ENCODE results near the gene SIL1.

SIL1 gene

GRCh38 chr5:138951986-138952735, 246.0 kb downstream of the SIL1 start:
- Histone ChIP-seq H3K36me3 (peaks cover 4% of the 10 kb centered on the region; the same call in 1 of the 2 replicates), H3K9me3 (no peaks in the 10 kb centered on the region), H4K20me1 (no peaks in the 10 kb centered on the region), H3K27me3 (no peaks in the 10 kb centered on the region), H3K27ac (peak overlapping the region; percentile 89), H3K4me2 (peak overlapping the region; percentile 84), H3K4me3 (0 out of 2 replicates have a peak overlapping the region, but pooled peaks have one; percentile 26), H3K4me1 (peaks cover 86% of the 10 kb centered on the region), H3K9ac (peak overlapping the region; percentile 75)
- no peak for TF ChIP-seq Cebpa-rat (IDR thresholded peaks at IDR 0.05)

- H4K20me1 ChIP-seq: no peaks in the 10 kb centered on the region
- H3K27me3 ChIP-seq: no peaks in the 10 kb centered on the region
- peak overlapping the region; percentile 84 for H3K4me2 ChIP-seq
- no peak for TF ChIP-seq Cebpa-rat (IDR thresholded peaks at IDR 0.05)
- H3K9ac ChIP-seq: peak overlapping the region; percentile 75; the same call in 1 of the 2 replicates
- peaks cover 94% of the 10 kb centered on the region for H3K4me1 ChIP-seq
- H3K27ac ChIP-seq: peak overlapping the region; percentile 89
- H3K4me3 ChIP-seq: no peak overlapping the region
- H3K9me3 ChIP-seq: no peaks in the 10 kb centered on the region
- H3K36me3 ChIP-seq: peaks cover 12% of the 10 kb centered on the region; the same call in 1 of the 2 replicates
These were observed 246.8 kb downstream of the SIL1 start for GRCh38 chr5:138951091-138951985.

GRCh38 chr5:138950421-138951031, 247.6 kb downstream of the SIL1 start:
- Histone ChIP-seq H3K4me2 (peak overlapping the region; percentile 84), H3K4me3 (no peak overlapping the region), H3K27ac (peak overlapping the region; percentile 89), H3K9me3 (no peaks in the 10 kb centered on the region), H3K36me3 (peaks cover 19% of the 10 kb centered on the region; the same call in 1 of the 2 replicates), H3K27me3 (no peaks in the 10 kb centered on the region), H3K4me1 (peaks cover 100% of the 10 kb centered on the region), H4K20me1 (no peaks in the 10 kb centered on the region), H3K9ac (peak overlapping the region; percentile 45; the same call in 1 of the 2 replicates)
- TF ChIP-seq Cebpa-rat (IDR thresholded peaks at IDR 0.05): no peak

GRCh38 chr5:138949988-138950387, 248.2 kb downstream of the SIL1 start:
- H3K4me1 ChIP-seq: peaks cover 100% of the 10 kb centered on the region
- H3K9me3 ChIP-seq: no peaks in the 10 kb centered on the region
- H3K4me3 ChIP-seq: no peak overlapping the region
- H3K36me3 ChIP-seq: peaks cover 19% of the 10 kb centered on the region; the same call in 1 of the 2 replicates
- H3K27me3 ChIP-seq: no peaks in the 10 kb centered on the region
- no peaks in the 10 kb centered on the region for H4K20me1 ChIP-seq
- peak overlapping the region; percentile 89 for H3K27ac ChIP-seq
- H3K4me2 ChIP-seq: peak overlapping the region; percentile 84
- peak overlapping the region; percentile 45; the same call in 1 of the 2 replicates for H3K9ac ChIP-seq
- no peak for TF ChIP-seq Cebpa-rat (IDR thresholded peaks at IDR 0.05)

DNA sequence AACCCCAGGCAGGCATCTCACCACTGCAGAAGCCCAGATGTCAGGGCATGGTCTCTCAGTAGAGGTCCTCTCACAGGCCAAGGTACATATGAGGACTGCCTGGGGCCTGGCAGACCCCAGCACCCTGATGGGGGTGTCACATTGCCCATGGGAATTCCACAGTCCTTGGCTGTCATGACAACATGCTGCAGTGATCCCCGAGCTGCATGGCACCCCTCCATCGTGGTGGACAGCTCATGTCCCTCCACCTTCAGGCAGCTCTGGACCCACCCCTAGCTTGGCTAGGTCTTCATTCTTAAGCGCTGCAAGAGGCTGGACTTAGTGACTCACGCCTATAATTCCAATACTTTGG, 249.0 kb downstream of the SIL1 start:
- peak overlapping the region; percentile 15; the same call in 1 of the 2 replicates for H3K4me2 ChIP-seq
- H3K27ac ChIP-seq: no peak overlapping the region
- no peak for TF ChIP-seq Cebpa-rat (IDR thresholded peaks at IDR 0.05)
- H3K9me3 ChIP-seq: no peaks in the 10 kb centered on the region
- peaks cover 100% of the 10 kb centered on the region for H3K4me1 ChIP-seq
- H3K36me3 ChIP-seq: peaks cover 19% of the 10 kb centered on the region; the same call in 1 of the 2 replicates
- H4K20me1 ChIP-seq: 0 out of 2 replicates have a peak, but pooled peaks cover 2% of the 10 kb centered on the region
- H3K27me3 ChIP-seq: no peaks in the 10 kb centered on the region
- H3K9ac ChIP-seq: no peak overlapping the region
- H3K4me3 ChIP-seq: no peak overlapping the region

DNA sequence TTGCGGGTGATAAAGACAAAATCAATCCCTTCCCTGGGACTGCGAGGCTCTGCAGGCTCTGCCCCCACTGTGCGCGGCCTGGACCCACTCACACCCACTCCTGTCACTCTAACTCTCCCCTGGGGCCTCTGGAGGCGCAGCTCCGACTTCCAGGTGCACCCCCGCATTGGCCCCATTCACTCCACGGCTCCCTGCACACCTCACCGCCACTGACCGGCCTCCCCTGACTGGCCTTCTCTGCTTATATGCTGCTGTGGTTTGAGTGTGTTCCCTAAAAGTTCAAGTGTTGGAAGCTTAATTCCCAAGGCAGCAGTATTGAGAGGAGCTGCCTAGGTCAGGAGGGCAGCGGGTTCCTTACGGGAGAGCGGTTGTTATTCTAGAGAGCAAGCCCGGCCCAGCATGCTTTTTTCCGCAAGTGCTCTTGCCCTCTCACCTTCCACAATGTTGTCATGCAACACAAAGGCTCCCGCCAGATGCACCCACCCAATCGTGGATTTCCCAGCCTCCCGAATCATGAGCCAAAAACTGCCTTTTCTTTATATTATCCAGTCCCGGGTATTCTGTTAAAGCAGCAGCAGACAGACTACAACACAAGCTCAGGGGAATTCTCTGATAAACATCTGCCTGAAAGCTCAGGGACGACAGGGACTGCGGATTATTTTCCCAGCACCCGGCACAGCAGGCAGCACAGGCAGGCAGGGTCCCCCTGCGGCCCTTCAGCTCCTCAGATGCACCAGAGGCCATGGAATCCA, 249.5 kb downstream of the SIL1 start:
- H3K27me3 ChIP-seq: no peaks in the 10 kb centered on the region
- peak overlapping the region; percentile 58 for H3K4me2 ChIP-seq
- H3K27ac ChIP-seq: peak overlapping the region; percentile 38; the same call in 1 of the 2 replicates
- H3K4me3 ChIP-seq: no peak overlapping the region
- H3K36me3 ChIP-seq: peaks cover 19% of the 10 kb centered on the region; the same call in 1 of the 2 replicates
- 0 out of 2 replicates have a peak, but pooled peaks cover 8% of the 10 kb centered on the region for H4K20me1 ChIP-seq
- no peaks in the 10 kb centered on the region for H3K9me3 ChIP-seq
- peaks cover 100% of the 10 kb centered on the region for H3K4me1 ChIP-seq
- 0 out of 2 replicates have a peak overlapping the region, but pooled peaks have one; percentile 27 for H3K9ac ChIP-seq
- no peak for TF ChIP-seq Cebpa-rat (IDR thresholded peaks at IDR 0.05)

DNA sequence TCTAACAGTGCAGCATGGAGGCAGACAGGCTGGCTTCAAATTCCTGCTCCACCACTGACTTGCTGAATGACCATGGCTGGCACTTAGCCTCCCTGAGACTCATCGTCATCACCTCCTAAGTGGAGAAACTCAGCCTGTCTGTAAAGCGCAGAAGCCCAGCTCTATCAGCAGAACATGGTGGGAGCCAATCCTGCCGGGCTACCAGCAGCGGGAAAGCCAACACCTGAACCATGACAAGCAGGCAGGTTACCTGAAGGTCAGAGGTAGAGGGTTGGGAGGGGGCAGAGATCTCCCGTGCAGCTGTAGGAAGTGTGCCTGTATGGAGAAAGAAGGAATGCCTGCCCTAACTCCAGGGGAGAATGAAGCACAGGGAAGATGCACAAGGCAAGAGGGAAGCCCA, 250.4 kb downstream of the SIL1 start:
- peaks cover 100% of the 10 kb centered on the region for H3K4me1 ChIP-seq
- H3K4me3 ChIP-seq: no peak overlapping the region
- no peaks in the 10 kb centered on the region for H3K27me3 ChIP-seq
- 0 out of 2 replicates have a peak overlapping the region, but pooled peaks have one; percentile 38 for H3K27ac ChIP-seq
- no peak for TF ChIP-seq Cebpa-rat (IDR thresholded peaks at IDR 0.05)
- H3K9me3 ChIP-seq: no peaks in the 10 kb centered on the region
- peaks cover 19% of the 10 kb centered on the region; the same call in 1 of the 2 replicates for H3K36me3 ChIP-seq
- H3K9ac ChIP-seq: 0 out of 2 replicates have a peak overlapping the region, but pooled peaks have one; percentile 27
- 0 out of 2 replicates have a peak, but pooled peaks cover 10% of the 10 kb centered on the region for H4K20me1 ChIP-seq
- peak overlapping the region; percentile 58 for H3K4me2 ChIP-seq

DNA sequence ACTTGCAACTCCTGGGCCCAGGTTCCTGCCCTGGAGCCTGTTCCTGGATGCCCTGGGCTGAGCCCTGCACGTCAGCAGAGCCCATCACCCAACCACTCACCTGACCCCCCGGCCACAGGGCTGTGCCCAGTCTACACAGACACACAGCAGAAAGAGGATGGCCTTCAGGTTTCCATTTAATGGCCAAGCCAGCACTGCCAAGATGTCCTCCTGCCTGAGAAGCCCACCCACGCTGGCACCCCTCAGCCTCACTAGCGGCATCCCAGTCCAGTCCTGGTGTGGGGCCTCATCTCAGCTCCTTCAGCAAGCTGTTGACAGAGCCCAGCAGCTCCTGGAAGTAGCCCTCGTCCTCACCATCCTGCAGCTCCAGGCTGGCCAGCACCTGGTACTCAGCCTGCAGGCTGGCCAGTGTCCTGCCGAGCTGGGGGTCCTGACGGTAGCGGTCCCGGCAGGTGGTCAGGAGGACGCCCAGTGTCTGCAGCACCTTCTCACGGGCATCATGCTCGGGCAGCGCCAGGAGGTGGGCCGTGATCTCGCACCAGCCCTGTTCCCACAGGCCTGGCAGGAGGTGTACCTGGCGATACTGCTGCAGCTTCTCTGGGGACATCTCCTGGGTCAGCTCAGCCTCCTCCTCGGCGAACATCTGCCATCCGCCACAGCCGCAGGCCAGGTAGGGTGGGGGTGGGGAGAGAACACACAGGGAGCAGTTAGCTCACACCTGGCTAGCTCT, 251.2 kb downstream of the SIL1 start:
- Histone ChIP-seq H3K4me2 (peak overlapping the region; percentile 58), H3K27ac (peak overlapping the region; percentile 81; the same call in 1 of the 2 replicates), H3K9me3 (no peaks in the 10 kb centered on the region), H3K27me3 (no peaks in the 10 kb centered on the region), H3K36me3 (peaks cover 19% of the 10 kb centered on the region; the same call in 1 of the 2 replicates), H3K4me1 (peaks cover 100% of the 10 kb centered on the region), H3K4me3 (no peak overlapping the region), H4K20me1 (0 out of 2 replicates have a peak, but pooled peaks cover 10% of the 10 kb centered on the region), H3K9ac (no peak overlapping the region)
- no peak for TF ChIP-seq Cebpa-rat (IDR thresholded peaks at IDR 0.05)
